ENCODE results near the gene GREB1L.

GRCh38 chr18:21269349-21269748, 27.3 kb downstream of the GREB1L start:
- TF ChIP-seq, protein P1, sequence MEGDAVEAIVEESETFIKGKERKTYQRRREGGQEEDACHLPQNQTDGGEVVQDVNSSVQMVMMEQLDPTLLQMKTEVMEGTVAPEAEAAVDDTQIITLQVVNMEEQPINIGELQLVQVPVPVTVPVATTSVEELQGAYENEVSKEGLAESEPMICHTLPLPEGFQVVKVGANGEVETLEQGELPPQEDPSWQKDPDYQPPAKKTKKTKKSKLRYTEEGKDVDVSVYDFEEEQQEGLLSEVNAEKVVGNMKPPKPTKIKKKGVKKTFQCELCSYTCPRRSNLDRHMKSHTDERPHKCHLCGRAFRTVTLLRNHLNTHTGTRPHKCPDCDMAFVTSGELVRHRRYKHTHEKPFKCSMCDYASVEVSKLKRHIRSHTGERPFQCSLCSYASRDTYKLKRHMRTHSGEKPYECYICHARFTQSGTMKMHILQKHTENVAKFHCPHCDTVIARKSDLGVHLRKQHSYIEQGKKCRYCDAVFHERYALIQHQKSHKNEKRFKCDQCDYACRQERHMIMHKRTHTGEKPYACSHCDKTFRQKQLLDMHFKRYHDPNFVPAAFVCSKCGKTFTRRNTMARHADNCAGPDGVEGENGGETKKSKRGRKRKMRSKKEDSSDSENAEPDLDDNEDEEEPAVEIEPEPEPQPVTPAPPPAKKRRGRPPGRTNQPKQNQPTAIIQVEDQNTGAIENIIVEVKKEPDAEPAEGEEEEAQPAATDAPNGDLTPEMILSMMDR (IDR thresholded peaks at IDR 0.05; ENCODE audit: poor library complexity, severe bottlenecking), result no peak
- no peak for TF ChIP-seq TAF1 (IDR thresholded peaks at IDR 0.05; ENCODE audit: low read depth)
- TF ChIP-seq EZH2 (IDR thresholded peaks at IDR 0.05; ENCODE audit: borderline replicate concordance, insufficient read depth, low read length, poor library complexity, severe bottlenecking), result no peak
- no peak for TF ChIP-seq MXI1 (conservative IDR thresholded peaks at IDR 0.05; ENCODE audit: poor library complexity, severe bottlenecking)
